22Rv1 (cell line): ENCODE data around the gene CLDN5.

Experiments
- ZFX ChIP-seq: fragments of 450-650 bp; IDR thresholded peaks from 2 replicates; pipeline ENCODE4 v1.6.1; 2017; ENCODE audit warnings: antibody characterized with exemption, borderline replicate concordance
- TF ChIP-seq, protein P1 (sequence below): fragments of 450-650 bp; IDR thresholded peaks from 2 replicates; pipeline ENCODE4 v1.5.1; 2017; ENCODE audit warnings: mild to moderate bottlenecking

DNA sequence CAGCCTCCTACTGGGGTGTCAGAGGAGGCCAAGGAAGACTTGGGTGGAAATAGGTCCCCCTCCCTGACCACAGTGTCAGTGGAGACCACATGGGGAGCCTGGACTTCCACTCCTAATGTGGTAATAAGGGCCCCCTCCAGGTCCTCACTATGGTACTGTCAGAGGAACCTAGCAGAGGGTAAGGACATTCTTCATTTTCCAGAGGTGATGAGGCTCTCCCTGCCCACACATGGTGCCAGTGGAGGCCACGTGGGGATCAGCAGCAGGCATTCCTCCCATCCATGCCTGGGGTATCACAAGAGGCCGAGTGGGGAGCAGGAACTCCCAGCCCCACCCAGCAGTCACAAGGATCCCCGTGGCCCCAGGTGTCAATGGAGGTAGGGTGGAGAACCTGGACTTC, 6.5 kb upstream of the CLDN5 start:
- TF ChIP-seq, protein P1, sequence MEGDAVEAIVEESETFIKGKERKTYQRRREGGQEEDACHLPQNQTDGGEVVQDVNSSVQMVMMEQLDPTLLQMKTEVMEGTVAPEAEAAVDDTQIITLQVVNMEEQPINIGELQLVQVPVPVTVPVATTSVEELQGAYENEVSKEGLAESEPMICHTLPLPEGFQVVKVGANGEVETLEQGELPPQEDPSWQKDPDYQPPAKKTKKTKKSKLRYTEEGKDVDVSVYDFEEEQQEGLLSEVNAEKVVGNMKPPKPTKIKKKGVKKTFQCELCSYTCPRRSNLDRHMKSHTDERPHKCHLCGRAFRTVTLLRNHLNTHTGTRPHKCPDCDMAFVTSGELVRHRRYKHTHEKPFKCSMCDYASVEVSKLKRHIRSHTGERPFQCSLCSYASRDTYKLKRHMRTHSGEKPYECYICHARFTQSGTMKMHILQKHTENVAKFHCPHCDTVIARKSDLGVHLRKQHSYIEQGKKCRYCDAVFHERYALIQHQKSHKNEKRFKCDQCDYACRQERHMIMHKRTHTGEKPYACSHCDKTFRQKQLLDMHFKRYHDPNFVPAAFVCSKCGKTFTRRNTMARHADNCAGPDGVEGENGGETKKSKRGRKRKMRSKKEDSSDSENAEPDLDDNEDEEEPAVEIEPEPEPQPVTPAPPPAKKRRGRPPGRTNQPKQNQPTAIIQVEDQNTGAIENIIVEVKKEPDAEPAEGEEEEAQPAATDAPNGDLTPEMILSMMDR: no peak
- no peak for TF ChIP-seq ZFX
